Thymus (tissue), 11 donors: ENCODE data around the gene SCRN1. TPM values are rescaled to one million over a fixed set of nuclear protein-coding genes. Genes with fewer than 3 reads are reported as not detected.

Experiments
- DNase-seq, 9 donors: peaks; one replicate each; pipeline ENCODE4 v3.0.0-alpha.2; 2013; ENCODE audit warnings: low spot score in 9 of 9, low read depth in 6 of 9, missing footprints in 1 of 9
- H3K27ac ChIP-seq, 2 donors: one replicate each; pipeline ENCODE4 v1.5.1; 2013; ENCODE audit warnings: control low read depth in 1 of 2, low read depth in 1 of 2, low read length in 1 of 2, mild to moderate bottlenecking in 1 of 2, moderate library complexity in 1 of 2
- H3K27me3 ChIP-seq, 2 donors: one replicate each; pipeline ENCODE4 v1.5.1; 2013; ENCODE audit warnings: low read length in 1 of 2; ENCODE audit not compliant: control insufficient read depth in 2 of 2, insufficient read depth in 1 of 2
- H3K36me3 ChIP-seq, 2 donors: one replicate each; pipeline ENCODE4 v1.5.1; 2013; ENCODE audit warnings: low read length in 1 of 2, mild to moderate bottlenecking in 1 of 2, moderate library complexity in 1 of 2; ENCODE audit not compliant: control insufficient read depth in 2 of 2, insufficient read depth in 2 of 2
- H3K4me1 ChIP-seq, 2 donors: one replicate each; pipeline ENCODE4 v1.5.1; 2013; ENCODE audit warnings: low read length in 2 of 2; ENCODE audit not compliant: control insufficient read depth in 2 of 2, insufficient read depth in 2 of 2
- H3K4me3 ChIP-seq, 2 donors: one replicate each; pipeline ENCODE4 v1.5.1; 2013; ENCODE audit warnings: low read length in 2 of 2, control low read depth in 1 of 2, mild to moderate bottlenecking in 1 of 2
- H3K9me3 ChIP-seq, 2 donors: one replicate each; pipeline ENCODE4 v1.5.1; 2013; ENCODE audit warnings: low read length in 1 of 2, mild to moderate bottlenecking in 1 of 2; ENCODE audit not compliant: control insufficient read depth in 2 of 2, insufficient read depth in 1 of 2
- WGBS: extraction: QIAGEN DNeasy Blood & Tissue Kit; methylation state at CpG from one replicate; pipeline ENCODE4 v1.1.7; 2013; 5-methylcytosine and 5-hydroxymethylcytosine counted together
- polyA plus RNA-seq: library from polyadenylated mRNA; stranded (reverse); fragments of 200-250 nt; gene quantifications from one replicate; pipeline ENCODE4 v1.2.3, GENCODE V29; 2013
- total RNA-seq: library from RNA; stranded (reverse); fragments of 120-200 nt; gene quantifications from one replicate; pipeline ENCODE4 v1.2.4, GENCODE V29; 2013
- donor health status: healthy.

The SCRN1 gene
- total and polyA plus RNA-seq, 2 donors: 11.6 to 46.7 TPM

DNA sequence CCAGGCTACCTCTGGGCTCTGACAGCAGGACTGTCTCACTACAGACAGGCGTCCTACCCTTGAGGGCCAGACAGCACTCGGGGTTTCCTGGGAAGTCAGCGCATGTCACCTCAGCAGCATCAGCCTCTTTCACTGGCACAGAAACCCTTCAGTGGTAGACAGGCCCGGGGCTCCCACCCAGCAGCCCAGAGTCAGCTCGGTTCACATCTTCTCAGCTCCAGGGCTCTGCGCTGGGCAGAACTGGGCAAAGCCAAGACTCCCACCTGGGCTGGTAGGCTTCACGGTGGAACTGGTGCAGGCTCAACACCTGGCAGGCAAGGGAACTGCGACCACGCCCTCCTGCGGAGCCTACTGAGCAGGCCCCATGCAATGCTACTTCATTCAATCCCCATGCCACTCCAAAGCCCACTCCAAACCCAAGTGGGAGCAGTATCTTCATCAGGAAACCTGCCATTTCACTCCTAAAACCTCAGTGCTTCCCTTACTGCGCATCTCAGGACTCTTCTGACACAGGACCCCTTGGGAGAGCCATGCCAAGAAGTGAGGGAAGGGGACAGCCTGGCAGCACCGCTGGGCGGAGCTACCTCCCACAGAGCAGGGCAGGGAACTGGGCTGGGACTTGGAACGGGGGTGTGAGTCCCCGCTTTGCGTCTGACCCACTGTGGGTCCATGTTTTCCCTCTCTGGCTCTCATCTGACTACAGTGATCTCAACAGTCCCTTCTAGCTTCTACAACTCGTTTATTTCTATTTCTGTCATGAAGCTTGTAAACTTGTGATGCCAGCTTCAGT lies 60.4 kb downstream of the SCRN1 start:
- no peak for DNase-seq
- 97% methylated on average over 17 of the region's 17 CpGs for WGBS
- no peak overlapping the region for H3K4me3 ChIP-seq
- H3K27ac ChIP-seq: no peak overlapping the region
- H3K36me3 ChIP-seq: peaks cover 31 to 51% of the 10 kb centered on the region in 2 donors
- no peaks in the 10 kb centered on the region for H3K27me3 ChIP-seq
- H3K4me1 ChIP-seq: no peaks in the 10 kb centered on the region
- H3K9me3 ChIP-seq: no peaks in the 10 kb centered on the region

DNA sequence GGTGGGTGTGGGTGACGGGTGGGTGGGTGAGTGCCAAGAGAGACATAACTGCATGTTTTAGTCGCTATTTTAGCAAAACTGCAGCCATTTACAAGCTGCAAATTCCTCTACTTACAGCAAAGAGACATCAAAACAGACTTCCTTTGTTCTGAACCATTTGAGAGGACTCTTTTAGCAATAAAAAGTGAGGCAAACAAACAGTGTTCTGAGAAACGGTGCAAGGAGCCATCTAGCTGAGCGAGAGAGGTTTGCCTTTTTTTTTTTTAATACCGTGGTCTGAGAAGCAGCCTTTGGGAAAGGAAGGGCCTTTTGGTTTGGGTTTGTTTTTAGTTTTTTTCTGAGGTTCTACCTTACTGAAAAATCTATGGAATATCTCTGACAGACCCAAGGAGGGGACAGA lies 62.9 kb downstream of the SCRN1 start:
- WGBS: 95% methylated on average over 5 of the region's 5 CpGs
- Histone ChIP-seq H3K27ac (no peak overlapping the region), H3K4me1 (no peaks in the 10 kb centered on the region), H3K36me3 (peaks cover 47 to 62% of the 10 kb centered on the region in 2 donors), H3K27me3 (no peaks in the 10 kb centered on the region), H3K4me3 (no peak overlapping the region), H3K9me3 (no peaks in the 10 kb centered on the region)
- no peak for DNase-seq

DNA sequence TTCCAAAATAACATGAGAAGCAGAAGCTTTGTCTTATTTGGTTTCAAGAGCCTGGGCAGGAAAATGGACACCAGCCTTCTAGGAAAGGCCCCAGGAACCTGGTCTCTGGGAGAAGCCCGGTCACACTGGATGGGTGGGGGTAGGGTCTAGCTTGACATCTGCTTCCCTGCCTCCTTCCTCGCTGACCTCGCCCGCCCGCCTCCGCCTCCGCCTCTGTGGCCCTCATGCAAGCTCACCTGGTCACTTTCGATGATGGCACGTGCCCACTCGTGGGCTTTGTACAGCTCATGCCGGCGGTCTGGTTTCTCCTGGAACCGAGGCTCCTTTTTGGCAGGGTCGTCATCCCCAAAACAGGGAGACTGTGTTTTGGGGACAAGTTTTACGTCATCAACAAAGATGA lies 63.4 kb downstream of the SCRN1 start:
- Histone ChIP-seq H3K9me3 (no peaks in the 10 kb centered on the region), H3K4me1 (no peaks in the 10 kb centered on the region), H3K27me3 (no peaks in the 10 kb centered on the region), H3K4me3 (no peak overlapping the region), H3K36me3 (peaks cover 48 to 60% of the 10 kb centered on the region in 2 donors), H3K27ac (no peak overlapping the region)
- 98% methylated on average over 15 of the region's 15 CpGs for WGBS
- no peak for DNase-seq

DNA sequence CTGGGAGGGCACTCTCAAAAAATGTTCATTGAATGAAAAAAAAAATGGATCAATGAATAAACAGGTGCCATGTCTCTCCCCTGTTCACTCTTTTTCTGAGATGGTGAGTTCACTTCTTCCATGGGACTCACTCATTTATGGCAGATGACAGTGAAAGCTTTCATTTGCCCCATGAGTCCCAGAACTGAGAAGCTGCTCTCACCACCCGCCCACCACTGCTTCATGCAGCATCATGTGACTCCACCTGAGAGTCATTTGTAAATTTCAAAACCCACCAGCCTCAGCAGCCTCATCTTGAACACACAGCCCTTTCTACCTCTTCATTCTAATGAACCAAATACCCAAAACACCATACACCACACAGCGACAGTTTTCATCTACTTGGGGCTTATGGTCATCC lies 64.9 kb downstream of the SCRN1 start:
- no peak for DNase-seq
- 98% methylated on average over 2 of the region's 2 CpGs for WGBS
- Histone ChIP-seq H3K9me3 (no peaks in the 10 kb centered on the region), H3K36me3 (peaks cover 48 to 64% of the 10 kb centered on the region in 2 donors), H3K4me3 (no peak overlapping the region), H3K27me3 (no peaks in the 10 kb centered on the region), H3K4me1 (no peaks in the 10 kb centered on the region), H3K27ac (no peak overlapping the region)

DNA sequence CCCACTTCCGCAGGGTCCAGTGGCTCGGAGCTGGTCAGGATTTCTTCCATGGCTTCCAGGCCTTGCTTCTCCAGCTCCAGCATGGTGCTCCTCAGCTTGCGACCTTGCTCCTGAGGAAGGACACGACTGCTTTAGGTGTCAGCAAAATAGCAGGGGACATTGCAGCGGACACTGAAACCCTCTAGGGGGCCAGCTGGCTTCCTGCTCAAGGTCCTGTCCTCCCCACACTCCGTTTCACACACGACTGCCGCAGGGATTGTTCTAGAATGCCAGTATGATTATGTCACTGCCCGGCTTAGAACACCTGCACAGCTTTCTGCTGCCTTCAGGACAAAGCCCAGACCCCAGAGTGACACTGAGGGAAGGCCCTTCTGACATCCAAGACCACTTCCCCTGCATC lies 65.6 kb downstream of the SCRN1 start:
- Histone ChIP-seq H3K9me3 (no peaks in the 10 kb centered on the region), H3K4me1 (no peaks in the 10 kb centered on the region), H3K27me3 (no peaks in the 10 kb centered on the region), H3K36me3 (peaks cover 42 to 65% of the 10 kb centered on the region in 2 donors), H3K4me3 (no peak overlapping the region), H3K27ac (no peak overlapping the region)
- WGBS: 95% methylated on average over 9 of the region's 9 CpGs
- no peak for DNase-seq

DNA sequence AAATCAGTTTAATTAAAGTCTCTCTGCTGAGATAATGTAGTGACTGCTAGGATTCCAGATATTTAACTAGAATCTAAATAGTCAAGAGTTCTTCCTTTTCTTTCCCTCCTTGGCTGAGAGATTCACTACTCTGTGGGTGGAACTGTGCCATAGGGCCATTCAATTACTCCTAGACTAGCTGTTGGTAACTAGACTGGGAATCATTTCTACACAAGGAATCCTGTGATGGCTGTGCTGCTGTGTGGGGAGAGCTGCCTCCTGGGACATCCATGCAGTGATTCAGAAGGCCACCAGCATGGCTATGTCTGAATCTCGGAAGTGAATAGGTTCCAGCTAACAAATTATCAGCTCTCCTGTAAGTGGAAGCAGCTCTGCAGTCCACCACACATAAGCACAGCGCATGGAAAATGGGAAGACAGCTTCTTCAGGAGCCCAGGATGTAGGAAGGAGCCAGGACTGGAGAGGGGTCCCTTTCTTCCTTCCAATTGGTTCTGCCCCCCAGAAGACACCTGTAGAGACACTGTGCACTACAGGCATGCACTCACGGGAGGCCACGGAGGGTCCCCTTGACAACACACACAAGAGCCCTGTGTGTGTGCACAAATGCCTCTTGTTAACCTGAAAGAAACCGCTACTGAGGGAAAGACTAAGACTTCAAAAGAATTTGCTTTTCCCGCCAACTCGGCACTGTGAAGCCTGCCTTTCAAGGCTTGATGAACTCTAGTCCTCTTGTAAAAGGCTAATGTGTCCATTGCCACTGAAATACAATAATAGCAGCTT lies 66.5 kb downstream of the SCRN1 start:
- Histone ChIP-seq H3K4me1 (no peaks in the 10 kb centered on the region), H3K27me3 (no peaks in the 10 kb centered on the region), H3K36me3 (peaks cover 37 to 70% of the 10 kb centered on the region in 2 donors), H3K4me3 (no peak overlapping the region), H3K9me3 (no peaks in the 10 kb centered on the region), H3K27ac (no peak overlapping the region)
- DNase-seq: no peak
- WGBS: 78% methylated on average over 7 of the region's 7 CpGs

DNA sequence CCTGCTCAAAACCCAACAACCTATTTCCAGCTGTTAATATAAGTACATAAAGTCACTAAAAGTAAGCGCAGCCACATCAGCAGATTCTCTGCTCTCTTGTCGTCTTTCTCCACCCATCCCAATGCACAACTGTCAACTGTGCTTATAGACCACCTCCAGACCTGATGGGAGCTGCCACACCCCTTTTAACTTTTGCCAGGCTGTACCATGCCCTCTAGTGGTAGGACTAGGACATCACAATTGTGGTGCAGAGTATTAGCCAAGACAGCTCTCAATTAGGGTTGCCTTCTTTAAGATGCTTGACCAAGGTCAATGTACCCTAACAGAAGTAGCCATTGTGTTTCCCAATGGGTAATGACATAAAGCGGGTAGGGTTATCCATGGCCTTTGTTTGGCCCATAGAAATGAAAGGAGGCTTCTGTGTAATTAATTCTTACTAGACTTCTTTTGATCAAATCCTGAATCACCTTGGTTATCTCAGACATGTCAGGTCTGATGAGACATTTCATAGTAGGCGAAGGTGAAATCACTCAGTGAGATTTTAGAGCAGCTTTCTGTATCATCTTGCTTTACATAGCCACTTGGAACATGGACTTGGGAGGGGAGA lies 68.1 kb downstream of the SCRN1 start:
- no peak overlapping the region for H3K27ac ChIP-seq
- H3K36me3 ChIP-seq: peaks cover 30 to 67% of the 10 kb centered on the region in 2 donors
- H3K9me3 ChIP-seq: no peaks in the 10 kb centered on the region
- no peaks in the 10 kb centered on the region for H3K4me1 ChIP-seq
- DNase-seq: peak; percentile 18 to 71 (median 34)
- WGBS: 69% methylated on average over 4 of the region's 4 CpGs
- no peak overlapping the region for H3K4me3 ChIP-seq
- H3K27me3 ChIP-seq: no peaks in the 10 kb centered on the region

DNA sequence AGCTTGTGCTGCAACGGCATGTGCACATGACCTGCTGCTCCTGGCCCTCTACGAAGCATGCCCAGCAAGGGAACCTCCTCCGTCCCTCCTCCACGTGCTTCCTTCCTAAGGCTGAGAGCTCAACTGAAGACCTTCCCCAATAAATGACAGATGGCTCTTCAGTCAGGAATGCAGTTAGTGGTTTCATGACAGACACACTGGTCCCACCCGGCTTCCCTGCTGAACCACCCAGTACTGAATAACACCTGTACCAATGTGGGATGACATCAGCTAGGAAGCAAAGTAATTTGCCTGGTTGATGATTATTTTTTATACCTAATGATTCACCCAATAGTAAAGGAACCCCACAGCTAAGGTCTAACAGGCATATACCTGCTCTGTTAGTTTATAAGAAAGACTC lies 69.1 kb downstream of the SCRN1 start:
- H3K27me3 ChIP-seq: no peaks in the 10 kb centered on the region
- peaks cover 30 to 60% of the 10 kb centered on the region in 2 donors for H3K36me3 ChIP-seq
- no peak overlapping the region for H3K4me3 ChIP-seq
- no peak for DNase-seq
- 87% methylated on average over 5 of the region's 5 CpGs for WGBS
- no peaks in the 10 kb centered on the region for H3K4me1 ChIP-seq
- H3K27ac ChIP-seq: no peak overlapping the region
- H3K9me3 ChIP-seq: no peaks in the 10 kb centered on the region

DNA sequence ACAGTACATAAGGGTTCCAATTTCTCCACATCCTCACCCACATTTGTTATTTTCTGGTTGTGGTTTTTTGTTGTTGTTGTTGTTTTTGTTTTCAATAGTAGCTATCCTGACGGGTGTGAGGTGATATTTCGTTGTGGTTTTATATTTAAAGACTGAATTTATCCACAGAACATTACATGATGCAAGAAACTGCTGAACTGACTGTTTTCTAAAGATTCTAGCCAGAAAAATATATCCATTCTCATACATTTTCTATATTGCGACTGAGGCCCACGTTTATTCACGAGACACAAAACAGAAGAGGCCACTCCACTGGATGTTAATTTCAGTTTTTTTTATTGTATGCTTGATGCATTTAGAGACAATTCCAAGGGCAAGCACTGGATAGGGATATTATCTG lies 69.8 kb downstream of the SCRN1 start:
- 98% methylated on average over 5 of the region's 5 CpGs for WGBS
- DNase-seq: no peak
- Histone ChIP-seq H3K4me1 (no peaks in the 10 kb centered on the region), H3K27ac (no peak overlapping the region), H3K4me3 (no peak overlapping the region), H3K9me3 (no peaks in the 10 kb centered on the region), H3K27me3 (no peaks in the 10 kb centered on the region), H3K36me3 (peaks cover 30 to 55% of the 10 kb centered on the region in 2 donors)
